ENCODE data around the gene ATG9A. TPM values are rescaled to one million over a fixed set of nuclear protein-coding genes. Genes with fewer than 3 reads are reported as not detected.
"Not testable (repeated sequence)": the region's sequence is repeated elsewhere in the genome, so short reads cannot be mapped to it uniquely, and the experiment has no call there.

Gene ATG9A
- total and polyA plus RNA-seq, 12 donors = 14.1 to 103 (median 76.4) TPM

GRCh38 chr2:219268294-219268693 is 38.9 kb upstream of the ATG9A start:
- Histone ChIP-seq H3K4me1 (peaks cover 0 to 15% (median 0%) of the 10 kb centered on the region in 9 donors), H3K4me3 (no peak overlapping the region), H3K27ac (no peak overlapping the region), H3K27me3 (no peaks in the 10 kb centered on the region), H3K36me3 (no peaks in the 10 kb centered on the region), H3K9me3 (no peaks in the 10 kb centered on the region)
- ATAC-seq = no peak
- no peak for TF ChIP-seq CTCF (IDR thresholded peaks at IDR 0.05)
- DNase-seq = no peak
- intact Hi-C loops (cut with DNase I) = no loop called here
- WGBS, 2 donors = 80 to 87% methylated on average over 2 of the region's 2 CpGs

- no peaks in the 10 kb centered on the region for H3K27me3 ChIP-seq
- DNase-seq = no peak
- peaks cover 0 to 9% (median 0%) of the 10 kb centered on the region in 9 donors for H3K4me1 ChIP-seq
- no peaks in the 10 kb centered on the region for H3K9me3 ChIP-seq
- no peak overlapping the region for H3K4me3 ChIP-seq
- intact Hi-C loops (cut with DNase I) = no loop called here
- 85 to 86% methylated on average over 1 of the region's 1 CpG for WGBS, 2 donors
- ATAC-seq = no peak
- H3K36me3 ChIP-seq = no peaks in the 10 kb centered on the region
- H3K27ac ChIP-seq = no peak overlapping the region
- TF ChIP-seq CTCF (IDR thresholded peaks at IDR 0.05) = no peak
These were observed 37.5 kb upstream of the ATG9A start for GRCh38 chr2:219266886-219267285.

GRCh38 chr2:219266232-219266631 is 36.8 kb upstream of the ATG9A start:
- no peaks in the 10 kb centered on the region for H3K9me3 ChIP-seq
- peaks cover 0 to 9% (median 0%) of the 10 kb centered on the region in 9 donors for H3K4me1 ChIP-seq
- H3K27me3 ChIP-seq = no peaks in the 10 kb centered on the region
- intact Hi-C loops (cut with DNase I) = no loop called here
- H3K4me3 ChIP-seq = no peak overlapping the region
- 77 to 79% methylated on average over 5 of the region's 5 CpGs for WGBS, 2 donors
- ATAC-seq = no peak
- no peak for DNase-seq
- H3K36me3 ChIP-seq = no peaks in the 10 kb centered on the region
- TF ChIP-seq CTCF (IDR thresholded peaks at IDR 0.05) = no peak
- H3K27ac ChIP-seq = no peak overlapping the region

GRCh38 chr2:219261024-219261855 is 31.8 kb upstream of the ATG9A start:
- no peak for TF ChIP-seq CTCF (IDR thresholded peaks at IDR 0.05)
- intact Hi-C loops (cut with DNase I) = no loop called here
- Histone ChIP-seq H3K4me3 (no peak overlapping the region), H3K27ac (no peak overlapping the region), H3K9me3 (no peaks in the 10 kb centered on the region), H3K27me3 (peaks cover 0 to 29% (median 10%) of the 10 kb centered on the region in 7 donors), H3K36me3 (no peaks in the 10 kb centered on the region), H3K4me1 (no peaks in the 10 kb centered on the region)
- ATAC-seq (no peak), DNase-seq (no peak)
- WGBS, 2 donors = 43 to 51% methylated on average over 5 of the region's 5 CpGs

GRCh38 chr2:219258942-219259341 is 29.5 kb upstream of the ATG9A start:
- Histone ChIP-seq H3K4me1 (peaks cover 0 to 14% (median 9%) of the 10 kb centered on the region in 9 donors), H3K27me3 (peaks cover 0 to 38% (median 10%) of the 10 kb centered on the region in 7 donors)
- 88 to 89% methylated on average over 10 of the region's 10 CpGs for WGBS, 2 donors
- H3K4me3 ChIP-seq; H3K9me3 ChIP-seq; DNase-seq; H3K36me3 ChIP-seq; ATAC-seq; H3K27ac ChIP-seq; intact Hi-C loops (cut with DNase I): not testable (repeated sequence)
